Endothelial cell of umbilical vein (primary cell): ENCODE results near the gene HCN2.

Source experiments
- CTCF ChIP-seq, 2 donors: IDR thresholded peaks; 1 replicate in 1 of 2; 2 replicates in 1 of 2; pipeline ENCODE4 v1.5.1; 2011; ENCODE audit warnings: low read length in 2 of 2, mild to moderate bottlenecking in 2 of 2, moderate library complexity in 2 of 2, control low read depth in 1 of 2, inconsistent platforms in 1 of 2, low read depth in 1 of 2; ENCODE audit not compliant: insufficient read depth in 1 of 2; ENCODE audit errors: extremely low read depth in 1 of 2
- EZH2 ChIP-seq: IDR thresholded peaks from 2 replicates; pipeline ENCODE4 v1.6.1; 2012; ENCODE audit warnings: borderline replicate concordance, low read depth, mild to moderate bottlenecking, moderate library complexity, low read length, inconsistent platforms; ENCODE audit not compliant: severe bottlenecking
- FOS ChIP-seq: IDR thresholded peaks from 2 replicates; pipeline ENCODE4 v1.6.1; 2011; ENCODE audit warnings: mild to moderate bottlenecking, low read length, moderate library complexity, borderline replicate concordance; ENCODE audit not compliant: insufficient read depth
- JUN ChIP-seq: IDR thresholded peaks from 2 replicates; pipeline ENCODE4 v1.6.1; 2011; ENCODE audit warnings: borderline replicate concordance, low read depth; ENCODE audit not compliant: insufficient read length, insufficient read depth
- MAX ChIP-seq: IDR thresholded peaks from 2 replicates; pipeline ENCODE4 v1.6.1; 2011; ENCODE audit not compliant: insufficient read depth, insufficient read length
- MYC ChIP-seq: IDR thresholded peaks from one replicate; pipeline ENCODE4 v1.6.1; 2011; ENCODE audit warnings: mild to moderate bottlenecking, low read depth, low read length
- POLR2A ChIP-seq: IDR thresholded peaks from 2 replicates; pipeline ENCODE4 v1.6.1; 2012; ENCODE audit warnings: low read depth, mild to moderate bottlenecking, control low read depth, low read length
- POLR2AphosphoS5 ChIP-seq: IDR thresholded peaks from 2 replicates; pipeline ENCODE4 v1.6.1; 2012; ENCODE audit warnings: low read depth, mild to moderate bottlenecking, control low read depth, low read length, moderate library complexity; ENCODE audit not compliant: insufficient read depth

- TF ChIP-seq EZH2 (no peak), CTCF (IDR thresholded peaks at IDR 0.05; ENCODE audit: extremely low read depth in 1 of 2, insufficient read depth in 1 of 2, low read depth in 1 of 2, low read length in 2 of 2) (no peak), POLR2AphosphoS5 (no peak), POLR2A (no peak), FOS (no peak), MAX (no peak), MYC (no peak), JUN (no peak)
These were observed 22.3 kb upstream of the HCN2 start for GRCh38 chr19:567296-567900.
